Neural progenitor cell (in vitro differentiated cells): Measurements from ENCODE around the gene TRAF7.

ENCODE experiments used
- EZH2 ChIP-seq: fragments of 200-600 bp; sonication (generic); IDR thresholded peaks from 2 replicates; pipeline ENCODE4 v1.6.1; 2017; ENCODE audit warnings: antibody characterized with exemption, mild to moderate bottlenecking, moderate library complexity
- EZH2phosphoT487 ChIP-seq: fragments of 200-600 bp; sonication (generic); IDR thresholded peaks from 2 replicates; pipeline ENCODE4 v1.6.1; 2017; ENCODE audit warnings: antibody characterized with exemption
- TF ChIP-seq, protein P1 (sequence below): fragments of 200-600 bp; sonication (generic); IDR thresholded peaks from 2 replicates; pipeline ENCODE4 v1.5.1; 2017; ENCODE audit warnings: antibody characterized with exemption, mild to moderate bottlenecking

GRCh38 chr16:2208308-2208707, 52.7 kb downstream of the TRAF7 start:
- TF ChIP-seq, protein P1, sequence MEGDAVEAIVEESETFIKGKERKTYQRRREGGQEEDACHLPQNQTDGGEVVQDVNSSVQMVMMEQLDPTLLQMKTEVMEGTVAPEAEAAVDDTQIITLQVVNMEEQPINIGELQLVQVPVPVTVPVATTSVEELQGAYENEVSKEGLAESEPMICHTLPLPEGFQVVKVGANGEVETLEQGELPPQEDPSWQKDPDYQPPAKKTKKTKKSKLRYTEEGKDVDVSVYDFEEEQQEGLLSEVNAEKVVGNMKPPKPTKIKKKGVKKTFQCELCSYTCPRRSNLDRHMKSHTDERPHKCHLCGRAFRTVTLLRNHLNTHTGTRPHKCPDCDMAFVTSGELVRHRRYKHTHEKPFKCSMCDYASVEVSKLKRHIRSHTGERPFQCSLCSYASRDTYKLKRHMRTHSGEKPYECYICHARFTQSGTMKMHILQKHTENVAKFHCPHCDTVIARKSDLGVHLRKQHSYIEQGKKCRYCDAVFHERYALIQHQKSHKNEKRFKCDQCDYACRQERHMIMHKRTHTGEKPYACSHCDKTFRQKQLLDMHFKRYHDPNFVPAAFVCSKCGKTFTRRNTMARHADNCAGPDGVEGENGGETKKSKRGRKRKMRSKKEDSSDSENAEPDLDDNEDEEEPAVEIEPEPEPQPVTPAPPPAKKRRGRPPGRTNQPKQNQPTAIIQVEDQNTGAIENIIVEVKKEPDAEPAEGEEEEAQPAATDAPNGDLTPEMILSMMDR: no peak
- TF ChIP-seq EZH2phosphoT487: no peak
- TF ChIP-seq EZH2: no peak
